Stimulated activated CD4-positive, alpha-beta T cell treated with anti-CD3 and anti-CD28 coated beads, Interleukin-12 subunit alpha, Interleukin-12 subunit beta, amount 100 ng/mL, for 4 hours (primary cell): ENCODE results near the gene AGAP2.
A peak's percentile ranks its signal among the peaks of the same experiment; 100 is the strongest.

Experiments
- DNase-seq: peaks from one replicate; pipeline ENCODE4 v3.0.0-alpha.2; 2020

The AGAP2 gene

DNA sequence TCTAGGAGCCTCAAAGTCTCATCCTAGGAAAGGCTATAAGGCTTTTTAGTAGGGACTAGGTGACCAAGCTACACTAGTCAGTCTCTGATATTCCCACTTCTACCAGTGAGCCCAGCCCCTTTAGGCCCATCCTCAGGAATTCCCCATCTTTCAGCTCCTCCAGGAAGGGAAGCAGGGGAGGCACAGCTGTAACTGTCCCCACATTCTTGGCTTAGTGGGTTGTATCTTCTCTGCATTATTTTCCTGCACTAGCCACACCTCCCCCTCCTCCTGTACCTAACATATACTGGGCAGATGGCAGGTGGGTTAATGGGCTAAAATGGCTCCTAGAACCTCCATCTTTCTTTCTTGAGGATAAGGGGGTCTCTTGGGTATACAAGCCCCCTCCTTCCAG lies 28.8 kb upstream of the AGAP2 start:
- no peak for DNase-seq

GRCh38 chr12:57766464-57767304 lies 28.1 kb upstream of the AGAP2 start, which contains the start of gene CYP27B1:
CYP27B1 (minus strand) TSS chr12:57767078; CDS start chr12:57767041, 37 bp downstream.
- no peak for DNase-seq

GRCh38 chr12:57765698-57766463 lies 27.3 kb upstream of the AGAP2 start:
- no peak for DNase-seq

- peak; percentile 67 for DNase-seq
These were observed 26.6 kb upstream of the AGAP2 start for GRCh38 chr12:57765003-57765697.

DNA sequence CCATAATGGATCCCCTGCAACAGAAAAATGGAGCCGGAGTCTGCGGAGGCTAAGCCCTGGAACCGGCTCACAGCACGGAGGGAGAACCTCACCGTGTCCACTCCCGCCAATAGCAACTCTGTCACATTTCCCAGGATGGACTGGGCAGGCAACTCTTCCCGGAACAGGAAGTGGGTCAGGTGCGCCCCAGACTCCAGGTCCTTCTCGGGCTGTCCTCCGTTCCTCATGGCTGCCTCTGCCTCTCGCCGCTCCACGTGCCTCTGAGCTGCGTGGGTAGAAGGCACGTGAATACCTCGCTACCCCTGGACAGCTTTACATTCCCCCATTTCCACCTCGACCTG lies 26.1 kb upstream of the AGAP2 start:
- peak; percentile 34 for DNase-seq

- no peak for DNase-seq
These were observed 25.5 kb upstream of the AGAP2 start for GRCh38 chr12:57763881-57764661.

DNA sequence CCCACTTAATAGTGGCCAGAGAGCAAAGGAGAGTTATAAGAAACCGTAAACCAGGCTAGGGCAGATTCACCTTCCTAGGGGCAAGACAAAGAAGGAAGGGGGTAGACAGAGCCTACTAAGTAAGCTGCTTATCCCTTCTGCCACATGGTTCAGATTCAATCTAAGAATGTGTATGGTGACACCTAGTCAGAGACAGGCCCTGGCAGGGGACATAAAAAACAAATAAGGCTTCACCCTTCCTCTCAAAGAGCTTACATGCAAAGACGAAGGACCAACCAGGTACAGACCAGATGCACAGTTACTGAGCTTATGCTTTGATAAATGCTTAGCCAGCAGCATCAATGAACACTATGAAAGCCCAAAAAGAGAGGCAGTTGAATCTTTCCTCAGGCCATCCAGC lies 23.9 kb upstream of the AGAP2 start:
- DNase-seq = no peak

DNA sequence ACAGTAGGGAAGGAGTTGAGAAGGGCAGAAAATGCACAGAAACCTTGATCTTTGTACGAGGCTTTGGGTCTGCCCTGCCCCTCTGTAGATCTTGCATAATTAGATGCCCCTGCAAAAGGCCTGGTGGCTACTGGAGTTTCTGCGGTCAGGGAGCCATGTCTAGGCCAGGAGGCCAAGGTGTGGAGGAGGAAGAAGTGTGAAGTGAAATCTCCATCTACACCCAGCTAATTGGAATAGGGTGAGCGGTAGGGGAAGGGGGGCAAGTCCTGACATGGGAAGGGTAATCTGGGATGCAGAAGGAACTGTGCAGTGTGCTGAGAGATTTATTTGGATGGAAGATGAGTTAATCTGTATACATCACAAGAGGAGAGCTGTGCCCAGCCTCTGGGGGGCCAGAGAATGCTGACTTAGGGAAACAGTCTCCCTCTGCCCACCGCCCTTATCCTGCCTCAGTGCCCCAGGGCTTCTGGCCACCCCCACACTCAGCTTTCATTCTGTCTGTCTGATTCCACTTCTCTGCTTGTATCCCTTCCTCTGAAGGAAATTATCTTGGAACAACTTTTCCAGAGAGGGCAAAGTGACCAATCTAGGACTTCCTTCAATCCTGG lies 23.0 kb upstream of the AGAP2 start:
- DNase-seq = no peak

GRCh38 chr12:57760347-57760982 lies 21.9 kb upstream of the AGAP2 start:
- no peak for DNase-seq

- peak; percentile 36 for DNase-seq
These were observed 20.9 kb upstream of the AGAP2 start for GRCh38 chr12:57759360-57759980.

DNA sequence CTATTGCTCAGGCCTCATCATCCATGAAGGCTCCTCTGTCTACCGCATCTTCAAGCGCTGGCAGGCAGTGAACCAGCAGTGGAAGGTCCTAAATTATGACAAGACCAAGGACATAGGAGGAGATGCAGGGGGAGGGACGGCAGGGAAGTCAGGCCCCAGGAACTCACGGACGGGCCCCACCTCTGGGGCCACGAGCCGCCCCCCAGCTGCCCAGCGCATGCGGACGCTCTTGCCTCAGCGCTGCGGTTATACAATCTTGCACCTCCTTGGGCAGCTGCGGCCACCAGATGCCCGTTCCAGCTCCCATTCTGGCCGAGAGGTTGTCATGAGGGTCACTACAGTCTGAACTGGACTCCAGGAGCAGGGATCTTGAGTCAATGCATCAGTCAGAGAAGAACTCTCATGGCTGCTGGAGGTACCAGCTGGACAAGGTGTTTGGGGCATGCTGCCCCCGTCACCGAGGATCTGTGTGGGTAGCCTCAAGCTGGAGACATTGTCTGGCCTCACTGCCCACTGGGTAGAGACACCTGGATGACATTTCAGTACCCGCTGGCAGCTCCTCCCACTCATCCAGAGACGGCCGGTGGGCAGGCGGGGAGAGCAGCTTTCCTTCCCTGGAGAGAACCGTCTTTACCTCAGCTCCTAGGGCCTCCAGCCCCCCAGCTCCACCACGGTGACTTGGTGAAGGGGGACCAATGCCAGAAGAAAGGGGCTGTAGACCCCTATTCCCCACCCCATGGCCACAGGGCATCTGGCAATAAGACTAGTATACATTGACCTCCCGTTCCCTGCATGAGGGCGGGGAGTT lies 20.2 kb upstream of the AGAP2 start:
- no peak for DNase-seq

GRCh38 chr12:57757771-57758170 lies 19.2 kb upstream of the AGAP2 start:
- no peak for DNase-seq

DNA sequence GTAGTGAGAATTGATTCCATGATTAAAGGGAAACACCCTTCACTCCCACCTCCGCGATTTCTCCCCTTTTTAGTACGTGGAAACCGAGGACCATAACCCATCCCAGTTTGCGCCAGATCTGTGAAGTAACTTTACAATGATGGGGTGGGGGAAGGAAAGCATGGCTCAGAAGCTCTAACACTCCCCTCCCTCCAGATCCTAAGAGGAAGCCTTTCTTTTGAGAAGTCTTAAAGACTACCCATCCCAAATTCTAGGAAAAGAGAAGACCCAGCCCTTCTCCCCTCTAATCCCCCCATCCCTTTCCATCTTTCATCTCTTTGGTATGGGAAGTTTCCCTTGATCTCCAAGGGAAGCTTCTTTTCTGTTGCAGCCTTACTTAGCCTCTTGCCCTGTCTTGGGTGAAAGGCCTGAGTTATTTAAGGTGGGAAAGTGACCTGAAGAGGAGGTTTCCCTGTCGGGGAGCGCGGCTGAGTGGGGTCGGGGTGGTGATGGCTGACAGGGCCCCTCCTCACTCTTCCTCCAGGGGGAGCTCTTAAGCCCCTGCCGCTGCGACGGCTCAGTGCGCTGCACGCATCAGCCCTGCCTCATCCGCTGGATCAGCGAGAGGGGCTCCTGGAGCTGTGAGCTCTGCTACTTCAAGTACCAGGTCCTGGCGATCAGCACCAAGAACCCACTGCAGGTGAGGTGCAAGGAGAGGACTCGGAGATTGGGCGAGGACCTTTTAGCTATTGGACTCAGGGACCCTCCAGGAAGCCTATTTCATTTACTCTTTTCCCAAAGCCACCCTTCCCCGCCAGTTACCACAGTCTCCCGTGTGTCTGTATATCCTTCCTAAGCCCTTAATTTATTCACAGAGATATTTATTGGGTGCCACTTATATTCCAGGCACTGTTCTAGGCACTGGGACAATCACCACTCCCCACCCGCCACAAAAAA lies 18.1 kb upstream of the AGAP2 start:
- DNase-seq = peak; percentile 68

DNA sequence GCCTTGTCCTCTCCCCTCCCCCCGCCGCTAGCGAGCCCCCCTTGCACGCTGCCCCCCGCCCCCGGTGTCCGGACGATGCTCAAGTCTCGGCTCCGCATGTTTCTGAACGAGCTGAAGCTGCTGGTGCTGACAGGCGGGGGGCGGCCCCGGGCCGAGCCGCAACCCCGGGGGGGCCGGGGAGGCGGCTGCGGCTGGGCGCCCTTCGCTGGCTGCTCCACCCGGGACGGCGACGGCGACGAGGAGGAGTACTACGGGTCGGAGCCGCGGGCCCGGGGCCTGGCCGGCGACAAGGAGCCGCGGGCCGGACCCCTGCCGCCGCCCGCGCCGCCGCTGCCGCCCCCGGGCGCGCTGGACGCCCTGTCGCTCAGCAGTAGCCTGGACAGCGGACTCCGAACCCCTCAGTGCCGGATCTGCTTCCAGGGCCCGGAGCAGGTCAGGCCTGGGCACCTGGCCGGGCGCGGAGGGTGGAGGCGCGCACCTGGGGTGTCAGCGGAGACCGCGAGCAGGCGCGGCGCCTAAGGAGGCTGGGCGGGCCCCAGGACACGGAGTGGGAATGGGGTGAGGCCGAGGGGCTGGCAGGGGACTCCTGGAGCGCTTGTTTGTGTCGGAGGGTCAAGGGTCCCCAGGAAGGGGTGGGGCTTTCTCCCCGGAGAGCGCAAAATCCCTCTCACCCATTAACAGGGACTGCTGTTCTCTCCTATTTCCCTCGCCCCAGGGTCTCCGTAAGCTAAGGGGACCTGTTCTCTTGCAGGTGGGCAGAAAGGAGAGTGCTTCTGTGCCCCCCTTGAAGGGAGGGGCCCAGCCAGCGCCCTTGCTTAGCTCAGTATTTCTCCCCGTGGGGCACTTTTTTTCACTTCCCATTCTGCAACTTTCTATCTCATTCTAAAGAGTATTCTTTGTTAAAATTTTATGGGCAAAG lies 17.2 kb upstream of the AGAP2 start:
- peak; percentile 35 for DNase-seq

- DNase-seq = no peak
These were observed 16.6 kb upstream of the AGAP2 start for GRCh38 chr12:57755194-57755453.

- peak; percentile 83 for DNase-seq
These were observed 16.1 kb upstream of the AGAP2 start, which contains the start of gene MARCHF9 for GRCh38 chr12:57754411-57755193. MARCHF9 (plus strand) TSS chr12:57755103; CDS start chr12:57755529, 426 bp downstream.

DNA sequence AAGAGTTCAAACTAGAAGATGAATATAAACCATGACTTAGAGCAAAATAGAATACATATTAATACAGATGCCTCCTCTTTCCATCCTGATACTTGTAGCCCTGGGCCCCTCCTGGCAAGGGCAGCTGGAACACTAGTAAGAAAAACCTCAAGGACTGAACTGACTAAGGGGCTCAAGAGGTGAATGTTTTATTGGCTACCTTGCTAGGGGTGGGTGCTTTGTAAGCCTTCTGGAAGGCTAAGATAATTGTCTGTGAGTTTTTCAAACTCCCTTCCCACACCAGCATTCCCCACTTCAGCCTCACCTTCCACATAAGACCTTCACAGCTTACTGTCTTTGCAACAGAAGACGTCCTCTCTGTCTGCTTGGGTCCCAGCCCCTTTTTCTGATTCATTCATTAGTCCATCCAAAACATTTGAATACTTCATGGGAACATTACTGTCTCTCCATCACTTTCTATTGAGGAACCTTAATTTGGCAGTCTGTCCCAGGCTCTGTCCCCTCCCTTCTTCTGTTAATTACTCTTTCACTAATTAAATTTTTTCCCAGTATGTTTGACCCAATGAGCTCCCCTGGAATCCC lies 15.3 kb upstream of the AGAP2 start:
- DNase-seq = no peak
